HS-5 (cell line): ENCODE measurements around the gene PRX.

Source experiments
- DNase-seq: peaks from one replicate; pipeline ENCODE4 v3.0.0-alpha.2; 2012; ENCODE audit warnings: low read depth

Gene PRX

GRCh38 chr19:40365613-40366401 lies 47.4 kb downstream of the PRX start:
- no peak for DNase-seq

- no peak for DNase-seq
These were observed 48.2 kb downstream of the PRX start for GRCh38 chr19:40365010-40365409.

- DNase-seq, result no peak
These were observed 50.1 kb downstream of the PRX start for GRCh38 chr19:40363069-40363468.

GRCh38 chr19:40362160-40362559 lies 51.0 kb downstream of the PRX start:
- no peak for DNase-seq

- DNase-seq, result no peak
These were observed 52.4 kb downstream of the PRX start for GRCh38 chr19:40360708-40361241.

GRCh38 chr19:40360020-40360707 lies 53.0 kb downstream of the PRX start:
- DNase-seq, result no peak

- no peak for DNase-seq
These were observed 54.4 kb downstream of the PRX start for GRCh38 chr19:40358773-40359172.

GRCh38 chr19:40357640-40358039 lies 55.5 kb downstream of the PRX start:
- DNase-seq, result no peak

GRCh38 chr19:40356681-40357595 lies 56.2 kb downstream of the PRX start:
- DNase-seq, result no peak

GRCh38 chr19:40355975-40356680 lies 57.0 kb downstream of the PRX start:
- no peak for DNase-seq

- peak; percentile 18 for DNase-seq
These were observed 64.1 kb downstream of the PRX start for GRCh38 chr19:40348961-40349507.

- DNase-seq, result peak; percentile 89
These were observed 64.9 kb downstream of the PRX start, which contains the start of the genes C19orf47 and PLD3 for GRCh38 chr19:40348125-40348913. C19orf47 (minus strand) TSS chr19:40348397; CDS start chr19:40341857, 6,540 bp downstream. PLD3 (plus strand) TSS chr19:40348695; CDS start chr19:40366484, 17,789 bp downstream.

- no peak for DNase-seq
These were observed 68.8 kb downstream of the PRX start for GRCh38 chr19:40344422-40344821.
